ENCODE measurements around the gene PLEKHH1. TPM values are rescaled to one million over a fixed set of nuclear protein-coding genes. Genes with fewer than 3 reads are reported as not detected.

The PLEKHH1 gene
- total RNA-seq, 2 experiments from 2014 or later, result 4.8 to 6.7 TPM

DNA sequence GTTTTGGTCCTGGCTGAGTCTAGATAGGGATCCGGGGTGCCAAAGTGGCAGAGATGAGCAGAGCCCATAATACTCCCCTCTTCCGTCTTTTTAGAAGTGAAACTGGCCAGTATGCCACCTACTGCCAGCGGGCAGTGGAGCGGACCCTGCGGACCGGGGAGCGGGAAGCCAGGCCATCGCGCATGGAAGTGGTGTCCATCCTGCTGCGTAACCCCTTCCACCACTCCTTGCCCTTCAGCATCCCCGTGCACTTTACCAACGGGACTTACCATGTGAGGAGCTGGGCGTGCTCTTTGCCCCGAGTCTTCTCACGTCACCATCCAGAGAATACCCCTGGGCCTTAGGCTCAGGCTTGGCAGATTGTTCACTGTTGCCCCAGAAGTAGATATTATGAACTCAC, 46.0 kb downstream of the PLEKHH1 start:
- ChIA-PET POLR2A (interaction anchor here (0.6 to 0.9 kb wide), 2 partner anchors 8 to 178 kb away, joined by 3 to 4 read pairs; no protein-coding TSS in a partner anchor), CTCF (interaction anchor here (0.7 to 4.4 kb wide), 6 partner anchors 8 to 159 kb away, joined by 3 to 34 read pairs (median 4); partner anchors contain the start of gene PIGH)
- ATAC-seq, result no peak
- DNase-seq, result no peak
- Mint-ChIP-seq H3K36me3 (ENCODE audit: low read depth) (no peaks in the 10 kb centered on the region), H3K9me3 (no peaks in the 10 kb centered on the region), H3K4me3 (no peak overlapping the region), H3K27ac (no peak overlapping the region), H3K4me1 (ENCODE audit: low read depth) (no peaks in the 10 kb centered on the region), H3K27me3 (no peaks in the 10 kb centered on the region)
- intact Hi-C loops (cut with micrococcal nuclease), result no loop called here
- no peak for TF ChIP-seq CTCF (IDR thresholded peaks at IDR 0.05)

DNA sequence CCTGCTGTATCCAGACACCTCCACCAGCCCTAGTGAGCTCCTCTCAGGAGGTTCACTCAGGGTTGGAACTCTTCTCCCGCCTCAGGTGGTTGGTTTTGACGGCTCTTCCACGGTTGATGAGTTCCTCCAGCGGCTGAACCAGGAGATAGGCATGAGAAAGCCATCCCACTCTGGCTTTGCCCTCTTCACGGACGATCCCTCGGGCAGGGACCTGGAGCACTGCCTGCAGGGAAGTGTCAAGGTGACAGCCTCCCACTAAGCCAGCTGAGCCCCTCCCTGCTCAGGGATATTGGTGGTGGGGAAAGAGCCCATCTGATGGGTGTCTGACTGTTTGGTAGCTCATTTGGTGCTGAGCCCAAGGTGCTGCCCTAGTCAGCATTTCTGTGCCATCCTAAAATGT, 46.5 kb downstream of the PLEKHH1 start:
- Mint-ChIP-seq H3K4me3 (no peak overlapping the region), H3K4me1 (ENCODE audit: low read depth) (no peaks in the 10 kb centered on the region), H3K36me3 (ENCODE audit: low read depth) (no peaks in the 10 kb centered on the region), H3K27me3 (no peaks in the 10 kb centered on the region), H3K9me3 (no peaks in the 10 kb centered on the region), H3K27ac (no peak overlapping the region)
- CTCF ChIA-PET, result interaction anchor here (0.7 to 4.4 kb wide), 5 partner anchors 9 to 159 kb away, joined by 3 to 34 read pairs (median 5); partner anchors contain the start of gene PIGH
- POLR2A ChIA-PET, result interaction anchor here (0.6 to 1.0 kb wide), 3 partner anchors 8 to 177 kb away, joined by 3 to 4 read pairs (median 3); no protein-coding TSS in a partner anchor
- ATAC-seq (no peak), DNase-seq (no peak)
- intact Hi-C loops (cut with micrococcal nuclease), result loop anchor here (10.0 kb wide), 1 partner anchor 125 kb away; the partner anchor contains the start of gene RDH12
- no peak for TF ChIP-seq CTCF (IDR thresholded peaks at IDR 0.05)

GRCh38 chr14:67580336-67581171, 47.5 kb downstream of the PLEKHH1 start:
- Mint-ChIP-seq H3K36me3 (ENCODE audit: low read depth) (no peaks in the 10 kb centered on the region), H3K4me1 (ENCODE audit: low read depth) (no peaks in the 10 kb centered on the region), H3K4me3 (no peak overlapping the region), H3K27ac (no peak overlapping the region), H3K9me3 (no peaks in the 10 kb centered on the region), H3K27me3 (no peaks in the 10 kb centered on the region)
- no peak for DNase-seq
- no peak for TF ChIP-seq CTCF (IDR thresholded peaks at IDR 0.05)
- ATAC-seq, result no peak
- intact Hi-C loops (cut with micrococcal nuclease), result loop anchor here (10.0 kb wide), 1 partner anchor 124 kb away; the partner anchor contains the start of gene RDH12
- ChIA-PET CTCF (interaction anchor here (0.5 to 6.9 kb wide), 17 partner anchors 9 to 200 kb away, joined by 3 to 75 read pairs (median 5); partner anchors contain the start of genes PIGH and RDH12), POLR2A (interaction anchor here (0.5 to 1.0 kb wide), 2 partner anchors 11 to 372 kb away, joined by 3 read pairs; no protein-coding TSS in a partner anchor)

GRCh38 chr14:67581643-67582042, 48.6 kb downstream of the PLEKHH1 start:
- ATAC-seq, result no peak

More at GRCh38 chr14:67581643-67582042, 48.6 kb downstream of the PLEKHH1 start:
- ChIA-PET POLR2A (interaction anchor here (0.5 to 0.6 kb wide), 2 partner anchors 77 to 371 kb away, joined by 3 read pairs; no protein-coding TSS in a partner anchor), CTCF (interaction anchor here (0.5 to 6.9 kb wide), 12 partner anchors 9 to 198 kb away, joined by 3 to 75 read pairs (median 5); partner anchors contain the start of gene RDH12)
- H3K36me3 Mint-ChIP-seq (ENCODE audit: low read depth), result no peaks in the 10 kb centered on the region
- no peak overlapping the region for H3K27ac Mint-ChIP-seq
- no peak overlapping the region for H3K4me3 Mint-ChIP-seq
- DNase-seq, result no peak
- TF ChIP-seq CTCF (IDR thresholded peaks at IDR 0.05), result no peak
- H3K27me3 Mint-ChIP-seq, result no peaks in the 10 kb centered on the region
- H3K4me1 Mint-ChIP-seq (ENCODE audit: low read depth), result no peaks in the 10 kb centered on the region
- H3K9me3 Mint-ChIP-seq, result no peaks in the 10 kb centered on the region
- intact Hi-C loops (cut with micrococcal nuclease), result loop anchor here (10.0 kb wide), 1 partner anchor 123 kb away; the partner anchor contains the start of gene RDH12
